ENCODE measurements around the gene UTP11.

The UTP11 gene

DNA sequence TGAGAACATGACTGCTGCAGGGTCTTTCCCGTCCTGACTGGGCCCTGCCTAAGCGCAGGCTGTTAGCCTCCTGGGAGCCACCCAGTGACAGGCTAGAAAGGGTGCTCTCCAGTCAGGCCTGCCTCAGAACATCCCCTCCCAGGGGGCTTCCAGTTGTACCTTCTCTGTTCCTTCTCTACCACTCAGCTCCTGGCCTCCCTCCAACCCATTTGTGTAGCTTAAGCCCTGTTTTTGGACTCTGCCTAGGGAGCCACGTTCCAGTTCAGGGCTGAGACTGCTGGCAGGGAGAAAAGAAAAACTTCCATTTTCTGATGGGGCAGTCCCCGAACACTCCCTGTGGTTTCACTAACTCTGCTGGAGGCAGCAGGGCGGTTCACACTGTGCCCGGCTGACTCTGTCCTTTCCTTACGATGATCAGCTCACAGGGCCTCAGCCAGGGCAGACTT is 49.4 kb downstream of the UTP11 start:
- Mint-ChIP-seq H3K9me3 (ENCODE audit: low read depth) (no peaks in the 10 kb centered on the region), H3K27ac (no peak overlapping the region), H3K27me3 (peaks cover 2% of the 10 kb centered on the region), H3K4me1 (ENCODE audit: low read depth) (no peaks in the 10 kb centered on the region), H3K36me3 (no peaks in the 10 kb centered on the region), H3K4me3 (no peak overlapping the region)

DNA sequence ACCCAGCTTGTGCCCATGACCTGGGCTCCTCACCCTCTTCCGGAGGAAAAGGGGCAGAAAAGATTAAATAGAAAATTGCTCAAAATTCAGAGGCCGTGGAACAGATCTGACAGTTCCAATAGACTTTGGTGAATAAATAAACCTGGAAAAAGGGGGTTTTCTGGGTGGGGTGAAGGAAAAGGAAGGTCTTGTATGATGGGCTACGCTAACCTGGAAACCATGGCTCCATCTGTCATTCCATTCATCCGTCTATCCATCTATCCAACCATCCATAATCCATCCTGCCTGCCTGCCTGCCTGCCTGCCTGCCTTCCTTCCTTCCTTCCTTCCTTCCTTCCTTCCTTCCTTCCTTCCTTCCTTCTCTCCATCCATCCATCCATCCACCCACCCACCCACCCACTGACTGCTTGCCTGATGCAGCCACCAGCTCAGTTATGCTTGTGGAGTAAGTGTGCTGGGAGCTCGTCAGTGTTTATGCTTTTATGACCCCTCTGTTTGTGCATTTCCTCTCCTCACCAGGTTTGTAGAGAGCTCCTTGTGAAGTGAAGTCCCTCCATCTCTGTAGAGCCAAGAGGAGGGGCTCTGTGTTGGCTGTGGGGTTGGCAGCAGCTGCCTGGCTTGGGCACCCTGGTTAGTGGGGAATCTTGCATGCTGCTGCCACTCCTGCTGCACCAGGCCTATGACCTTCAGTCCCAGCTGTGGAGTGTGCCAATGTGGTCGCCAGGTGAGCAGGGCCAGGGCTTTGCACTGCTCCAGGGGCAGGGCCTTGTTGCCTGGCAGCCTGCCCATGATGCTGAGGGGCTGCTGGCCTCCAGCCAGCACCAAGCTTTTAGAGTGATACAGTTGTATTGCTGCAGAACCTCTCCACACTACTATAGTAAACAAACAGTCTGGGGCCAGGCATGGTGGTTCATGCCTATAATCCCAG is 50.1 kb downstream of the UTP11 start:
- H3K36me3 Mint-ChIP-seq, result no peaks in the 10 kb centered on the region

DNA sequence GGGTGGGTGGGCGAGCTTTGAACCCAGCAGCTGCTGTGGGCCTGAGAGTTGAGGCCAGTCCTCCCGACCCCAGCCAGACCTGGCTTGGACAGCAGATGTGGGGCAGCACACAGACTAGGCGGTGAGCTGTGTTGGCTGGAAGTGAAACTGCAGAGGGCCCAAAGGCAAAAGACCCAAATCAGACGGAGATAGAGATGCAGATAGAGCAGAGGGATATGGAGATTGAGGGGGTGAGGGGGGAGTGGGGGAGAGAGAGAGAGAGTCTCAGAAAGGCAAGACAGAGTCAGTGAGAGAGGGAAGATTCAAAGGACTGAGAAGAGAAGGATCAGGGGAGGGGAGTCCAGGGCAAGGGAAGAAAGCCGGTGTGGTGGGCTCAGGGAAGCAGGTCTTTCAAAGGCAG is 51.1 kb downstream of the UTP11 start:
- Mint-ChIP-seq H3K4me3 (no peak overlapping the region), H3K9me3 (ENCODE audit: low read depth) (no peaks in the 10 kb centered on the region), H3K4me1 (ENCODE audit: low read depth) (no peaks in the 10 kb centered on the region), H3K27ac (no peak overlapping the region), H3K27me3 (peaks cover 2% of the 10 kb centered on the region), H3K36me3 (no peaks in the 10 kb centered on the region)

More for the DNA sequence above, 50.1 kb downstream of the UTP11 start:
- no peaks in the 10 kb centered on the region for H3K9me3 Mint-ChIP-seq (ENCODE audit: low read depth)
- H3K27ac Mint-ChIP-seq, result no peak overlapping the region
- H3K4me1 Mint-ChIP-seq (ENCODE audit: low read depth), result no peaks in the 10 kb centered on the region
- H3K4me3 Mint-ChIP-seq, result no peak overlapping the region
- H3K27me3 Mint-ChIP-seq, result peaks cover 2% of the 10 kb centered on the region

DNA sequence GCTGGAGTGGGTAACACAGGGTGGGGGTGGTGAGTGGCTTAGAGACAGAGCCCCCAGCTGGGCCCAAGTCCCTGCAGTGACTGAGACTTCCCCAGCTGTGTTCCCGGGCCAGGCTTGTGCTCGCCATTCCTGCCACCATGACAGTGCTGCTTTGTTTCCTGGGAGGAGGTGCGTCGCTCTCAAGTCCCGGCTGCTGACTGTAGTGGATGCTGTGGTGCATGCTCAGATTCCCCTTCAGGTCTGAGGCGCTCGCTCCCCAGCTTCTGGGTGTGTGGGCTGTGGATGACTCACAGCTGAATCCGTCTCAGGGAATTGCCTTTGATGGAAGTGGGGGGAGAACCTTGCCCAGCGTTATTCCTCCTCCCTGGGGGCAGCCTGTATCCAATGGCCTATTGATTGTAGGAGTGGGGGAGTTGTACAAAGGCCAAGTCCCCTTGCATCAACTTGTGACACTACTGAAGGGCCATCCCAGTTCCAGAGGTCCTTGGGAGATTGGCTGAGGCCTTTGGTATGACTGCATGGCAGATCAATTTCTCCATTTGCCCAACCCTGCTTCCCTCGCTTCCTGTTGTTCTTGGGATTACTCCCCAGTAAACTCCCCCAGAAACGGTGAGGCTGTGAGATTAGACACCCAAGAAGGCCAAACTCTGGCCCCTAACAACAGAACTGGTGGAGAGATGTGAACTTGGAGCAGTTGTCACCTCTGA is 51.8 kb downstream of the UTP11 start:
- Mint-ChIP-seq H3K4me3 (no peak overlapping the region), H3K27me3 (peaks cover 5% of the 10 kb centered on the region), H3K36me3 (no peaks in the 10 kb centered on the region), H3K9me3 (ENCODE audit: low read depth) (no peaks in the 10 kb centered on the region), H3K27ac (no peak overlapping the region), H3K4me1 (ENCODE audit: low read depth) (no peaks in the 10 kb centered on the region)

DNA sequence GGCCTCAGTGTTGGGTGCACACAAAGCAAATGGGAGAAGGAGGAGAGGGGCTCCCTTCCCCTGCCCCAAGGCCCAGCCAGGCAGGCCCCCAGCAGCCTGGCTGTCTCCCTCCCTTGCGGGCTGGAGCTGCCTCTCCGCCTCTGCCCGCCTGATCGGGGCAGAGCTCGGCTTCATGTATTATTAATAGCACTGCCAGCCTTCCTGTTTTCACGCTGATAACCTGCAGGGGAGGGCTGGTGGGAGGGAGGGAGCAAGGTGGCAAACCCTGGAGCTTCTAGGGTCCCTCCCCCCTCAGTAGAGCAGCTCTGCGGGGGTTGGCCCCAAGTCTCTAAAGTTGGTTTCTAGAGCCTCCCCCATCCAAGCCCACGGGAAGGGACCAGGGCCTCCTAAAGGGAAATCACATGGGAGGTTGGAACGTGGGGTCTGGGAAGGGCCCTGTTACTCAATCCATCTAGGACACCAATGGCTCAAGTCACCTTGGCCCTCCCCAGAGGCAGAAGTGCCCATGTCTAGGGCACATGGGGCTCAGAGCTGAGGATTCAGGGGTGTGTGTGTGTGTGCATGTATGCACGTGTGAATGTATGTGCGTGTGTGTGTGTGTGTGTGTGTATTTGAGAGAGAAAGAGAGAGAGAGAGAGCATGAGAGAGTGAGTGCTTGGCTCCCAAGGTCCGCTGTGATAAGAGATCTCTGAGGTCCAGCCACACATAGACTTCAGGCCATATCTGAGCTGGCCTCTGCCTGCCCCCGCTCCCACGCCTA is 55.9 kb downstream of the UTP11 start:
- Mint-ChIP-seq H3K36me3 (no peaks in the 10 kb centered on the region), H3K4me1 (ENCODE audit: low read depth) (no peaks in the 10 kb centered on the region), H3K27ac (no peak overlapping the region), H3K27me3 (peaks cover 16% of the 10 kb centered on the region), H3K9me3 (ENCODE audit: low read depth) (no peaks in the 10 kb centered on the region), H3K4me3 (no peak overlapping the region)

DNA sequence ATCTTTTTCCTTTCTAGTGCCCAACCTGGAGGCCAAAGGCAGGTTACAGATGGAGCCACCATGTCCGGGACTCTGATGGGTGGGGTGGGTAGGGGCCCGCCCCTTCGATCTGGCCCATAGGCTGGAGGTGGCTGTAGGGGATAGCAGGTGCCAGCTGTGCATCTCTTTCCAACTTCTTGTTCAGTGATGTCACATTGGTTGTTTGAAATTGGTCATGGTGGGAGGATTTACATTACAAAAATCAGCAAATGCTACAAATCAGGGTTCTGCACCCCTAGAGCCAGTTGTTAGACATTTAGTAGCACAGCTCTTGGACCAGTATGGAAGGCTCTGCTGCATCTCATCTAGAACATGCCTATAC is 56.4 kb downstream of the UTP11 start:
- Mint-ChIP-seq H3K27me3 (peaks cover 16% of the 10 kb centered on the region), H3K4me1 (ENCODE audit: low read depth) (no peaks in the 10 kb centered on the region), H3K9me3 (ENCODE audit: low read depth) (no peaks in the 10 kb centered on the region), H3K36me3 (no peaks in the 10 kb centered on the region), H3K4me3 (no peak overlapping the region), H3K27ac (no peak overlapping the region)

DNA sequence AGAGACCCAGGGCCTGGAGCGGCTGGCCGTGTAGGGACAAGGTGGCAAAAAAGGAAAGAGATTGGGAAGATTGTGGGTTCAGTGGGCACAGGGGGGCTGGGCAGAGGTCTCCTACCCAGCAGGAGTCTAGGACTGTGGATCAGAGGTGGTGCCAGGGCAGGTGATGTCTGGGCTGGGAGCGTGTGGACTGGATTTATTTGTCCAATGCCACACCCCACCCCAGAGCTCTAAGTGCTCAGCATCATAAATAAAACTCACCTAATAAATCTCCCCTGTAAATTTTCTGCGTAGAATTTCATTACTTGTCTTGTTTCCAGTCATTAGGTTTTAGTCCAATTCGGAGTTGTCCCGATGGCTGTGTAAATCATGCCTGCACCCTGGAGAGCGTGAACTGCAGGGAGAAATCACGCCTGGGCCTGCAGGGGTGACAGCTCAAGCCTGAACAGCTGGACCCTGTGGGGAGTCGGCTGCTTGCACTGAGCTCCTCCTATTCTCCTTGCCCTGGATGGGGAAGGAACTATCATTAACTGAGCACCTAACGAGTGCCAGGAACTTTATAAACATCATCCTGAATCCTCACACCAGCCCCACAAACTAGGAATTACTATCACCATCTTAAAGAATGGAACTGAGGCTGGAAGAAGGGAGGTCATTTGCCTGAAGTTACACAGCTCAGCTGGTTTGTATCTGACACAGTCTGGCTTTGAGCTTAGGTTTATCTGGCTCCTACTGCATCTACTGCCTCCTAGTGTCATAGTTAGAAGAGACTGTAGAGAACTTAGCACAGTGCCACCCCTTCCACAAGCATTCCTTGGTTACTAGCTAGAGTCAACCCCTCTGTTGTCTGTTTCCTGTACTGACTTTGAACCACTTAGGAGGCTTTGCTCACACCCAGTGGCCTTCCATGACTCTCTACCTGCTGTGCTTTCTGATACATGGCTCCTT is 59.0 kb downstream of the UTP11 start:
- no peak overlapping the region for H3K4me3 Mint-ChIP-seq
- no peaks in the 10 kb centered on the region for H3K36me3 Mint-ChIP-seq
- H3K9me3 Mint-ChIP-seq (ENCODE audit: low read depth), result no peaks in the 10 kb centered on the region
- H3K27me3 Mint-ChIP-seq, result peaks cover 21% of the 10 kb centered on the region
- H3K27ac Mint-ChIP-seq, result no peak overlapping the region
- no peaks in the 10 kb centered on the region for H3K4me1 Mint-ChIP-seq (ENCODE audit: low read depth)

DNA sequence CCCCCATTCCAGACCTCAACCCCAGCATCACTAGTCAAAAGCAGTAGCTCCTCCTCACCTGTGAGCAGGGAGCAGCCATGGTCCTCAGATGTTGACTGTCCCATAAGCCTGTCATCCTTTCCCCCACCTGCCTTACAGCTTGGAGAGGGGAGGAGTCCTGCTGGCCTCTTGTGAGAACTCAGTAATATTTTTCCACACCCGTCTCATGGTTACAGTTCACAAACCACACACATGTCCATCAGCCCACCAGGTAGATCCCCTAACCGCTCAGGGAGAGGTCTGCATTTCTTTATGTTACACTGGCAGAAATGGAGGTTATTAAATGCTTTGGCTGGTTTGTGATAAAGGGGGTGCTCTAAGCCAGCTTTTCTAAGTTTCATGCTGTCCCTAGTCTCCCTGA is 60.3 kb downstream of the UTP11 start:
- Mint-ChIP-seq H3K4me3 (no peak overlapping the region), H3K27ac (no peak overlapping the region), H3K27me3 (peaks cover 21% of the 10 kb centered on the region), H3K4me1 (ENCODE audit: low read depth) (no peaks in the 10 kb centered on the region), H3K9me3 (ENCODE audit: low read depth) (no peaks in the 10 kb centered on the region), H3K36me3 (no peaks in the 10 kb centered on the region)

DNA sequence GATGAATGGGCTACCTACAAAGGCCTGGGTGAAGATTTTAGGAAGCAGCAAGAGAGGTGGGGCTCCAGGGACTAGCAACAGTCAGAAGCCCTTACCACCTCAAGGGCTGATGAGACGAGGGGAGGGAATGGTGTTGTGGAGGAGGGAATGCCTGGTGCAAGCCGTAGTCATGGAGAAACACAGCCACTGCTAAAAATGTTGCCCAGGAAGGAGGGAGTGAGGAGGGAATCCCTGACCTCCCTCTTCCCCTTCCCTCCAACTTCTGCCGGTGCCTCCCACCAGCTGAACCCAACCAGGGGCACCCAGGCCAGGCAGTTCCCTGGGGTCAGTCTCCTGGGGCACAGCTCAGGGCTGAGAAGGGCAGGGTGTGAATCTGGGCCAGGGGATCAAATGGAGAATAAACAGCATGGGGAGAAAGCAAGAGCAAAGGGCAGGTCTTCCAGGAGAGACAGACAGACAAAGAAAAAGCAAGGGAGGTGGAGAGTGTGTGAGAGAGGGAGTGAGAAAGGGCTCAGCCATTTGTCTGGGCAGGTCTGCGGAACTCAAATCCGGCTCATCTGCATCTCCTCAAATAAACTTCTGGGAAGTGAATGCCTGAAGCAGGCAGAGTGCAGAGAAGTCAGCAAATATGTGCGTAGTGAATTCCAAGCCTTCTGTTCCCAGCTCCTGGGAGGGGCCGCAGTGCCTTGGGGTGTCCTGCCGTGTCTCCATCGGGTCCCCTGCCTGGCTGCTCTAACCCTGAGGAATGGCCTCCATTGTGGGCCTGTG is 61.2 kb downstream of the UTP11 start:
- Mint-ChIP-seq H3K4me1 (ENCODE audit: low read depth) (no peaks in the 10 kb centered on the region), H3K36me3 (peaks cover 3% of the 10 kb centered on the region), H3K27ac (no peak overlapping the region), H3K4me3 (no peak overlapping the region), H3K9me3 (ENCODE audit: low read depth) (no peaks in the 10 kb centered on the region), H3K27me3 (peaks cover 19% of the 10 kb centered on the region)

DNA sequence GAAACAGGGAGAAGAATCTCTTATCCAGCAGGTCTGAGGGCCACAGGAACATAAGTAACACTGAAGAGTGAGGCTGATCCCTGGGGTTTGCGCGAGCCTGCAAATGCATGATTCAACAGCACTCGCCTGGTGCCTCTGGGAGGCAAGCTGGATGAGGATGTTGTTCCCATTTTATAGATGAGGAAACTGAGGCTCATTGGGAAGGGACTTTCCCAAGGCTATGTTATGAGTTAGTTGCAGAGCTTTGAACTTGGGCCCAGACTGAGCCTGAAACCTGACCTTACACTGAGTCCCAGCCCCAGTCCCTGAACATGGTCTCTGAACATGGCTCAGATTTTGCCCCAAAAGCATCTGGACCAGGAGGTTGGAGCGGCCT is 61.8 kb downstream of the UTP11 start:
- Mint-ChIP-seq H3K4me1 (ENCODE audit: low read depth) (no peaks in the 10 kb centered on the region), H3K27me3 (peaks cover 16% of the 10 kb centered on the region)

More for the DNA sequence above, 61.8 kb downstream of the UTP11 start:
- H3K9me3 Mint-ChIP-seq (ENCODE audit: low read depth), result no peaks in the 10 kb centered on the region
- no peak overlapping the region for H3K27ac Mint-ChIP-seq
- H3K36me3 Mint-ChIP-seq, result peaks cover 3% of the 10 kb centered on the region
- no peak overlapping the region for H3K4me3 Mint-ChIP-seq

Measured in activated naive CD8-positive, alpha-beta T cell (primary cell).